Fibroblast of lung (primary cell): ENCODE measurements around the gene SP140L. TPM values are rescaled to one million over a fixed set of nuclear protein-coding genes. Genes with fewer than 3 reads are reported as not detected.

ENCODE experiments used
- DNase-seq, 2 donors: peaks; one replicate each; pipeline versions ENCODE4 v3.0.0 to v3.0.0-alpha.2; 2010; ENCODE audit warnings: low read depth in 2 of 2
- H2AFZ ChIP-seq: 2 replicates; pipeline ENCODE4 v1.5.1; 2012; ENCODE audit warnings: low read length, control low read depth, inconsistent platforms
- H3K27ac ChIP-seq: 2 replicates; pipeline ENCODE4 v1.5.1; 2011; ENCODE audit warnings: low read length, control low read depth; ENCODE audit not compliant: insufficient read depth
- H3K27me3 ChIP-seq: 2 replicates; pipeline ENCODE4 v1.5.1; 2011; ENCODE audit warnings: mild to moderate bottlenecking, low read length; ENCODE audit not compliant: control insufficient read depth, insufficient read depth
- H3K36me3 ChIP-seq: 2 replicates; pipeline ENCODE4 v1.5.1; 2011; ENCODE audit warnings: low read length; ENCODE audit not compliant: control insufficient read depth, insufficient read depth
- H3K4me1 ChIP-seq: 2 replicates; pipeline ENCODE4 v1.5.1; 2011; ENCODE audit warnings: low read length; ENCODE audit not compliant: control insufficient read depth, insufficient read depth; ENCODE audit errors: extremely low read depth
- H3K4me2 ChIP-seq: 2 replicates; pipeline ENCODE4 v1.5.1; 2011; ENCODE audit warnings: low read length, control low read depth; ENCODE audit not compliant: insufficient read depth; ENCODE audit errors: extremely low read depth
- H3K4me3 ChIP-seq, 4 experiments: fragments of 200-600 bp in 1 of 4; sonication (generic) in 1 of 4; replicated peaks in 1 of 4; 2 replicates each; pipeline ENCODE4 v1.5.1; 2011 to 2016; ENCODE audit warnings: low read length in 4 of 4, low read depth in 3 of 4, mild to moderate bottlenecking in 3 of 4, control low read depth in 2 of 4, inconsistent platforms in 1 of 4, mixed read lengths in 1 of 4; ENCODE audit not compliant: insufficient read depth in 1 of 4; ENCODE audit errors: control extremely low read depth in 1 of 4
- H3K79me2 ChIP-seq: 2 replicates; pipeline ENCODE4 v1.5.1; 2012; ENCODE audit warnings: mild to moderate bottlenecking, low read length, inconsistent platforms; ENCODE audit not compliant: control insufficient read depth, insufficient read depth
- H3K9ac ChIP-seq: 2 replicates; pipeline ENCODE4 v1.5.1; 2011; ENCODE audit warnings: mild to moderate bottlenecking, low read length, control low read depth; ENCODE audit not compliant: insufficient read depth
- H3K9me3 ChIP-seq: 2 replicates; pipeline ENCODE4 v1.5.1; 2012; ENCODE audit warnings: low read depth, low read length; ENCODE audit not compliant: control insufficient read depth, insufficient read depth
- H4K20me1 ChIP-seq: 2 replicates; pipeline ENCODE4 v1.5.1; 2011; ENCODE audit warnings: low read length; ENCODE audit not compliant: control insufficient read depth, insufficient read depth; ENCODE audit errors: extremely low read depth
- EZH2 ChIP-seq: IDR thresholded peaks from 2 replicates; pipeline ENCODE4 v1.5.1; 2012; ENCODE audit warnings: low read length, control low read depth, mild to moderate bottlenecking; ENCODE audit errors: missing control alignments
- polyA plus RNA-seq, 2 donors: library from polyadenylated mRNA; depleted of rRNA in 1 of 2; stranded (reverse) in 1 of 2; unstranded in 1 of 2; fragments of >200 nt; gene quantifications; 2 replicates each; pipeline ENCODE4 v1.2.1, GENCODE V29; 2011 to 2012; ENCODE audit warnings: missing spikeins in 1 of 2
- total RNA-seq: library from RNA; depleted of rRNA; stranded (reverse); fragments of >200 nt; gene quantifications from 2 replicates; pipeline ENCODE4 v1.2.1, GENCODE V29; 2014
- TF ChIP-seq, protein P1 (sequence below), 2 donors: IDR thresholded peaks in 1 of 2; conservative IDR thresholded peaks in 1 of 2; 1 replicate in 1 of 2; 2 replicates in 1 of 2; pipeline ENCODE4 v1.5.1; 2011 to 2012; ENCODE audit warnings: low read length in 2 of 2, control low read depth in 1 of 2, inconsistent platforms in 1 of 2, low read depth in 1 of 2, mild to moderate bottlenecking in 1 of 2

SP140L gene
- total and polyA plus RNA-seq, 2 donors (not counting 1 experiment from before 2014, with no cell fraction given): 10.9 to 16.9 TPM

DNA sequence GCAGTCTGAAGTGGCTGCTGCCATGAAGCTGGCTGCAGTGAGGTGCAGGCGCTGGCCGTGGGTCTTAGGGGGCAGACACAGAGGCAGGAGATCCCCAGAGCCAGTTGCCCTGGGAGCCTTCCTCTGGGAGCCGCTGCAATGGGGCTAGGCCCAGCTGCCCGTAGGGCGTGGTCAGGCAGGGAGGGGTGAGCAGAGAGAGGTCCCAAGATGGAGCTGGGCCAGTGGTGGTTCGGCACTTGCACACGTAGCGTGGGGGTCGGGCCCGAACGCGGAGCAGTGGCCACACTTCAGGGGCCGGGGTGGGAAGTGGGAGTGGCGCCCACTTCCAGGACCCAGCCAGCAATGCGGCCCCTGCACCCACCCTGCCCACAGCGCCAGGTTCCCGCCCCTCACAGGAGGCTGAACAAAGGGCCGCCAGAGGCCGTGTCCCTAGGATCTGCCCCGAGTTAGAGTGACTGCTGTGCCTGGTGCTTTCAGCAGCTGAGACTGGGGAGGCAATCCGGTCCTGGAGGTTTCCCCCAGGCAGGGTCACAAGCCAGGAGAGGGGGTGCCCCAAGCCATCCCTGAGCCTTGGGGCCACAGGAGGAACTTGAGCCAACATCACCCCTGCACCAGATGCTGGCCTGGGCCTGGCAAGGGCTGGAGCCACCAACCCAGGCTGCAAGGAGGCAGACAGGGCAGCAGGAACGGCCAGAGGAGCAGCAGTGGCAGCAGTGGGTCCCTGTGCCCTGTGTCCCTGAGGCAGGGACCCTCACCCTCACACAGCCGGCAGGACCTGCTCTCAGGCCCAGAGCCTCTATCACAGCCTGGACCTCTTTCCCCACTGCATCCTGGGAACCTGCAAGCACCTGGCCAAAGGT is 21.3 kb upstream of the SP140L start:
- Histone ChIP-seq H3K4me1 (no peaks in the 10 kb centered on the region), H4K20me1 (no peaks in the 10 kb centered on the region), H3K9ac (no peak overlapping the region), H3K36me3 (no peaks in the 10 kb centered on the region), H3K79me2 (no peaks in the 10 kb centered on the region), H2AFZ (no peak overlapping the region), H3K9me3 (no peaks in the 10 kb centered on the region), H3K4me2 (no peak overlapping the region), H3K27me3 (no peaks in the 10 kb centered on the region), H3K27ac (no peak overlapping the region), H3K4me3 (no peak overlapping the region)
- DNase-seq: no peak
- TF ChIP-seq EZH2: no peak
- TF ChIP-seq, protein P1, sequence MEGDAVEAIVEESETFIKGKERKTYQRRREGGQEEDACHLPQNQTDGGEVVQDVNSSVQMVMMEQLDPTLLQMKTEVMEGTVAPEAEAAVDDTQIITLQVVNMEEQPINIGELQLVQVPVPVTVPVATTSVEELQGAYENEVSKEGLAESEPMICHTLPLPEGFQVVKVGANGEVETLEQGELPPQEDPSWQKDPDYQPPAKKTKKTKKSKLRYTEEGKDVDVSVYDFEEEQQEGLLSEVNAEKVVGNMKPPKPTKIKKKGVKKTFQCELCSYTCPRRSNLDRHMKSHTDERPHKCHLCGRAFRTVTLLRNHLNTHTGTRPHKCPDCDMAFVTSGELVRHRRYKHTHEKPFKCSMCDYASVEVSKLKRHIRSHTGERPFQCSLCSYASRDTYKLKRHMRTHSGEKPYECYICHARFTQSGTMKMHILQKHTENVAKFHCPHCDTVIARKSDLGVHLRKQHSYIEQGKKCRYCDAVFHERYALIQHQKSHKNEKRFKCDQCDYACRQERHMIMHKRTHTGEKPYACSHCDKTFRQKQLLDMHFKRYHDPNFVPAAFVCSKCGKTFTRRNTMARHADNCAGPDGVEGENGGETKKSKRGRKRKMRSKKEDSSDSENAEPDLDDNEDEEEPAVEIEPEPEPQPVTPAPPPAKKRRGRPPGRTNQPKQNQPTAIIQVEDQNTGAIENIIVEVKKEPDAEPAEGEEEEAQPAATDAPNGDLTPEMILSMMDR (conservative IDR thresholded peaks at IDR 0.05 in 1 of 2, IDR thresholded peaks at IDR 0.05 in 1 of 2; ENCODE audit: low read depth in 1 of 2, low read length in 2 of 2): no peak

DNA sequence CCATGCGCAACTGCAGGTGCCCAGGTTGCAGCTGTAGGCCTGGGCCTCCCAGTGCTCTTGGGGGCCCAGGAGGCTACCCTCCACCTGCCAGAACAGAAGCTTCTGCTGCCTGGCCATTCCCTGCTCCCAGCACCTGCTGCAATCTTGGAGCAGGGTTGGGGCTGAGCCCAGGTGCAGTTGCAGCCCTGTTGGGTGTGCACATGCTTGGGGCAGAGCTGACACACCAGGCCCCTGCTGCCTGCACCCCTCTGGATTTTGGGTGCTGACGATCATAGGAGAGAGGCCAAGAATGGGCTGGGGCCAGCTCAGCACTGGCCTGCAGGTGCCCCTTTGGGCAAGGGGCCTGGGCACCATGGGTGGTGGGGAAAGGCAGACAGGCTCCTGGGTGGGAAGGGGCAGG is 20.5 kb upstream of the SP140L start:
- no peaks in the 10 kb centered on the region for H3K4me1 ChIP-seq
- H4K20me1 ChIP-seq: no peaks in the 10 kb centered on the region
- no peak overlapping the region for H3K27ac ChIP-seq
- no peak overlapping the region for H3K4me2 ChIP-seq
- no peak overlapping the region for H3K9ac ChIP-seq
- TF ChIP-seq, protein P1 (conservative IDR thresholded peaks at IDR 0.05 in 1 of 2, IDR thresholded peaks at IDR 0.05 in 1 of 2; ENCODE audit: low read depth in 1 of 2, low read length in 2 of 2): no peak
- no peak for TF ChIP-seq EZH2
- no peaks in the 10 kb centered on the region for H3K79me2 ChIP-seq
- no peak overlapping the region for H3K4me3 ChIP-seq
- H2AFZ ChIP-seq: no peak overlapping the region
- H3K27me3 ChIP-seq: no peaks in the 10 kb centered on the region
- H3K9me3 ChIP-seq: no peaks in the 10 kb centered on the region
- no peaks in the 10 kb centered on the region for H3K36me3 ChIP-seq
- DNase-seq: no peak

DNA sequence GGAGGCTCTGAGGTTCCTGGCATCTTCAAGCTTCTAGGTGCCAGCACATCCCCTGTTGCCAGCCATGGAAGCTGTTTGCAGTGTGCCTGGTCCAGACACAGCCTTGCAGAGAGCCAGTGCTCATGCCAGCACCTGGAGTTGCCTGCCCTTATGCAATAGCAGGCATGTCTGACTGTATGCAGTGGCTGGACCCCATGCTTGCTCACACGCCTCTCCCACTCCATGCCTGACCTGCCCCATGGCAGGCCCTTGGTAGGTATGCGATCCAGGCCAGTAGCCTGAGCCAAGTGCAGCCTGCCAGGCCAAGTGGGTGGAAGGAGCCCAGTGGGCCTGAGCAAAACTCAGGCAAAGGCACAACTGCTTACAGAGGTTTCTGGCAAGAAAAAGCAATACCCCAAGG is 19.5 kb upstream of the SP140L start:
- DNase-seq: no peak
- H3K27me3 ChIP-seq: no peaks in the 10 kb centered on the region
- H3K36me3 ChIP-seq: no peaks in the 10 kb centered on the region
- H3K9me3 ChIP-seq: no peaks in the 10 kb centered on the region
- H3K4me2 ChIP-seq: no peak overlapping the region
- no peak overlapping the region for H3K9ac ChIP-seq
- no peaks in the 10 kb centered on the region for H3K79me2 ChIP-seq
- H3K4me3 ChIP-seq: no peak overlapping the region
- H3K27ac ChIP-seq: no peak overlapping the region
- H2AFZ ChIP-seq: no peak overlapping the region
- no peak for TF ChIP-seq EZH2
- TF ChIP-seq, protein P1 (conservative IDR thresholded peaks at IDR 0.05 in 1 of 2, IDR thresholded peaks at IDR 0.05 in 1 of 2; ENCODE audit: low read depth in 1 of 2, low read length in 2 of 2): no peak
- H4K20me1 ChIP-seq: no peaks in the 10 kb centered on the region
- no peaks in the 10 kb centered on the region for H3K4me1 ChIP-seq
